Amniotic stem cell (primary cell): ENCODE results near the gene NR1D1.

Source experiments
- DNase-seq: peaks from one replicate; lab custom pipeline; 2025; lab: John Stamatoyannopoulos, UW

The NR1D1 gene

DNA sequence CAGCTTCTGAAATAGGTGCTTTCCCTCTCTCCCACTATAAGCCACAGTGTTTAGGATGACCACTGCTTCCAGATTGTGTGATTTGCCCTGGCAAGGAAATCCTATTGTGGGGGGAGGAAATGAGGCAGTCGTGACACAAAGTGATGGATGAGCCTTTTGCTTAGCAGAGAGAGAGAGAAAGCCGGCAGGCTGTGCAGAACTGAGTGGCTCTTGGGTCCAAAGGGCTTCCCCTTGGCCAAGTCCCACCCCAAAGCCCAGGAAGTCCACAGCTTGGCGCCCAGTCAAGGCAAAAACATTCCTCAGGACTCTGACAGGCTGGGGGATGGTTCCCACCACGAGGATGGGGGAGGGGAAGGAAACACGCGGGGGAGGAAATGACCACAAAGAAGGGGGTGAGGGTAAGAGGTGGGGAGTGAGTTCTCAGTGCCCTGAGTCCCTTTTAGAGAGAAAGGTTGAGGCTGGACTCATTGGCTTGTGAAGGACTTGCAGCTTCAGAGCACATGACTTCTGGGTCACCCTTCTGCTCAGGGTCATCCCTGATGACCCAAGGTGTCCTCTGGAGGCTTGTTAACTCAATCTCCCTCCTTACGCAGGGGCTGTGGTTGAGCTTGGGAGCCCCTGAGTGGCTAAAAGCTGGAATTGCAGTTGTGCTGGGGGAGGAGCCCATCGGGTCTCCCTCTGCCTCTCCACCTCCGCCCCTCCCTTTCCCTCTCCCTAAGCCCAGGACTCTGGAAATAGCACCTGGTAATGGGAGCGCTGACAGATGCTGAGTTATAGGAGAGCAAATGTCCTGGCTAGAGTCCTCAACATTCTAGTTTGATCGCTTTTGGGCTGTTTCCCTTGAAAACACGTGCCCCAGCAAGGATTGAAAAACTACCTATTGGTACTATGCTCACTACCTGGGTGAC is 11.1 kb upstream of the NR1D1 start:
- DNase-seq: peak; percentile 75

GRCh38 chr17:40110026-40110845 is 9.8 kb upstream of the NR1D1 start:
- no peak for DNase-seq

GRCh38 chr17:40108970-40109824 is 8.8 kb upstream of the NR1D1 start:
- DNase-seq: no peak

DNA sequence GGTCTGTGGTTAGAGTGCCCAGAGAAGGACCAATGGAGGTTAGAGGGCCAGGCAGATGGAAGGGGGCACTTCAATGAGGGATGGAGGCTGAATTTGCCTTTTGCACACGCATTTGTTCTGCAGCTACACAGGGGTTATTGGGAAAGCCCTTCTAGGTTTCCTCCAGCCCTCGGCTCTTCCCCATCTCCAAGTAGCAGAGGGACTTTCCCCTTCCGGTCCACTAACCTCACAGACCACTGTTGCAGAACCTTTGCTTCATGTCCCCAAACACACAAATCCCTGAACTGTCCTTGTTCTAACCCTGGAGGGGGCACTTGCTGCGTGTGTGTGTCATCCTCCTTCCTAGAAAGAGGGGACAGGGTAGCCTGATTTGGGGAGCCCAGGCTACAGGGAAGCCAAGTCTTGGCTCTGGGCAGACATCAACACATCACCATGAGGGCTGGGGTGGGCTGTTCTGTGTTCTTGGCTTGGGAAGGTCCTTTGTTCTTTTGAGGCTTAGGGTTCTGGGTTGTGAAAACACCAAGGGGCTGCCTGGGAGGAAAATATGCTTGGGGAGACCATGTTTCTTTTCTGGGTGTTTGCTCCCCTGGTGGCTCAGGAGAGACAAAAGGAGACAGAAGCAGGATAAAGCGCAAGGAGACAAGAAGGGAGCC is 7.3 kb upstream of the NR1D1 start:
- DNase-seq: no peak

DNA sequence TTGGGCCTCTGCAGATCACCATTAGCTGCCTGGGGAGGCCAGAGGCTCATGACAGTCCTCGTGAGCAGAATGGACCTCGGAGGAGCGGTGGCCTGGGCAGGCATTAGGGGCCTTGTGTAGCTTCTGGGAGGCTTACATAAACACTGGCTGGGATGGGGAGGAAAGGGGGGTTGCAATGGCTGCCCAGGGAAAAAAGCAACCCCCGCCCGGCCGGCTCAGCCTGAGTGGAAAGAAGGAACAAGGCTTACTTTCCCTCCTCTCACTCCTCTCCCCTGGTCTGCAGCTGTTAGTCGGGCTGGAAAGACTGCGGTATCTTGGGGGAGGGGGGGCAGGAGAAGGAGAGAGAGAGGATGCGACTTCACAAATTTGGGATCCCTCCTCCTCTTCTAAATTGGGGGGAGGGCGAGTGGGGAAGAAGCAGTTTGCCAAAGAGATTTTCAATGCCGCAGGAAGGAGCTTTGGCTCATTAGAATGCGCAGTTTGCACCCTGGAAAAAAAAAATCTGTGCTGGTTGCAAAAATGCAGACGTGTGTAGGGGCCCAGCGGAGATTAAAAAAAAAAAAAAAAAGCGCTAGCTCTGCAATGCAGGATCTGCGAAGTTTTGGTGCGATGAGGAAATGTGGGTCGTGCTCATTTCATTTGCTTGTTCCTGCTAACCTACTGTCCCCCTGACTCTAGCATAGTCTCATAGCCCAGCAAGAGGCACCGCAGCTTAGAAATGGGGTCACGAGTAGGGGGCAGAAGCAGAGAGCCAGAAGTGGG is 6.6 kb upstream of the NR1D1 start:
- no peak for DNase-seq

DNA sequence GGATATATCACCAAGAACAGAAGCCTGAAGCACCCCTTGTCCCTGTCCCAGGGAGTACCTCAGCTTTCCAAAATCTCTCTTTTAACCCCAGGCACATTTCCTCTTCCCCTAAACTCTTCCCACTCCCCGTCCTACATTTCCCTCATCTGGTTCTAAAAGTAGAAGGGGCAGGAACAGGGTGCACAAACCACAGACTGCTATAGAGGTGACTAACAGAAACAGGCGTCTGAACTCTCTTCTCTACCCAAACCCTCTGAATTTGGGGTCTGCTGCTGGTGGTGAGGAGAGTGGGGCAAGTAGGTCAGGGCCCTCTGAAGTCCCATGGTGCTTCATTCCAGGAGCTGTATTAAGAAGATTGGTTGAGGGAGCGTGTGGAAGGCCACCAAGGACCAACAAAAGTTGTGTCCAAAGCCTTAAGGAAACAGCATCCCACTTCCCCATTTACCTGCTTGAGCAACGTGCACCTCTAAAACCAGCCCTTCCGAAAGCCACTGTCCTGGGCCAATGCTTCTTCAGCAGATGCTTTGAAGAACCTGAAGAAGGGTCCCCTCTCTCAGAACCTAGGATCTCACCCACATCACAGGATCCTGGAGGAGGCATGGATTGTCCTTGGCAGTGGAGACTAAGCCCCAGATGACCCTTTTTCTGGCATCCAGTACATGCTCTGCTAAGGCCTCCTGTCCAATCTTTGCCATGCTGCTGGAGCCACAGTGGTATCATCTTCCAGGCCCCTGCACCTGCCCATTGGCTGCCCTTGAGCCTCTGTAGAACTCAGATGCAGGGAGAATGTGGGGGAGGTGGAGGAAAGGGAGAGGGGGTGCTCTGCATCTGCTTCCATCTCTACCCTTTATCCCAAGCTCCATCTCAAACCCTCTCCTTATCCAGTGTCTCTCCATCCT is 5.7 kb upstream of the NR1D1 start:
- DNase-seq: no peak

GRCh38 chr17:40104594-40105486 is 4.5 kb upstream of the NR1D1 start:
- DNase-seq: no peak

- DNase-seq: no peak
Measured at GRCh38 chr17:40103688-40104087, 3.3 kb upstream of the NR1D1 start.

DNA sequence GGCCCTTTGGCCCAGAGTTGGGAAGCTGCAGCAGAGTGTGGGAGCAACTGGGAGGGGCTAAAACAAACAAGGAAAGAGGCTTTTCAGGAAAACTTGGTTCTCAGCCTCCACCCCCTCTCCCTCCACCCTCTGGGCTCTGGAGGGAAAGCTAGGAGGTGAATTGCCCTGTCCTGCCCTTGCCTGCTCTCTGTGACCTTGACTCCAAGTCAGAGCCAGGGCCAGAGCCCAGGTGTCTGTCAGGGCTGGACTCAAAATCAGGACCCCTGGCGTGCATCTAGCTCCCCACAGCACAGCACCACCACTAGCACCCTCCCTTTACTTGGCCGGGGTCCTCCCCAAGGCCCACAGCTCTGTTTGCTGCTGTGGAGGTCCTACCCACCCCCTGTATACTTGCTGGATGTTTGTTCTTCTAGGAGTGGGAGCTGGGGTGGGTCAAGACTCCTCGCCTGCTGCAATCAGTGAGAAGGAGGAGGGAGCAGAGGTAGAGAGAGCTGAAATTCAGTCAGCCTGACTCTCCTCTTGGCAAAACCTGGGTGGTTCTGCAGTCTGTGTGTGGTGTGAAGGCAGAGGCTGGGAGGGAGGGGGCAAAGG is 2.8 kb upstream of the NR1D1 start:
- no peak for DNase-seq

GRCh38 chr17:40101367-40102210 is 1.2 kb upstream of the NR1D1 start:
- DNase-seq: no peak

DNA sequence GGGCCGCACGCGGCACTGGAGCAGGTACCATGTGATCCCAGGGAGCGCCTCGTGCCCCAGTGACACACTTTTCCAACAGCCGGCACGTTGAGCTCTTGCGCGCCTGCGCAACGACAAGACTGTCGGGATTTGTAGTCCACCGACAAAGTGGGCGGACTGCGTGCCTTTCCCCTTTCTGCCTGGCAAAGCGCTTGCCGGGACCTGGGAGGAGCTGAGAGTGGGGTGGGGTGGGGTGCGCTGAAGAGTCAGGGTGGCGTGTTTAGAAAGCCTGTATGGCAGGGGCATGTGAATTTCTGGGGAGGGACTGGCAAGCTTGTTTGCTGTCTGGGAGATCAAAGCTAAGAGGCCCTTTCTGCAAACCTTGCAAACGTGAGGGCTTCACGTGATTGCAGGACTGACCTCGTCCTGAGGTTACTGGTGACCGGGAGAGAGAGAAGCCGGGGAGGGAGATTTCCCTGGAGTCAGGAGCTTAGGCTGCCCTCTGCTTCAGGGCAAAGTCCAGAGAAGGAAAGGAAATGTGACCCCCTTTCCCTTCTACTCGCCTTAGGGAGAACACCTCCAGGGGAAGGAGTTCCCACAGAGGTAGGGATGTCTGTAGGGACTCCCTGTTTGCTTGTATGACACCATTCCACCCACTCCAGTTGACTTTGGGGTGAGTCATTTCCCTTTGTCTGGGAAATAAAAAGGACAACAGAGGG is 429 bp upstream of the NR1D1 start:
- DNase-seq: peak; percentile 97

GRCh38 chr17:40099619-40100418 is 570 bp downstream of the NR1D1 start:
- DNase-seq: no peak

GRCh38 chr17:40098846-40099618 is 1.4 kb downstream of the NR1D1 start:
- peak; percentile 97 for DNase-seq

DNA sequence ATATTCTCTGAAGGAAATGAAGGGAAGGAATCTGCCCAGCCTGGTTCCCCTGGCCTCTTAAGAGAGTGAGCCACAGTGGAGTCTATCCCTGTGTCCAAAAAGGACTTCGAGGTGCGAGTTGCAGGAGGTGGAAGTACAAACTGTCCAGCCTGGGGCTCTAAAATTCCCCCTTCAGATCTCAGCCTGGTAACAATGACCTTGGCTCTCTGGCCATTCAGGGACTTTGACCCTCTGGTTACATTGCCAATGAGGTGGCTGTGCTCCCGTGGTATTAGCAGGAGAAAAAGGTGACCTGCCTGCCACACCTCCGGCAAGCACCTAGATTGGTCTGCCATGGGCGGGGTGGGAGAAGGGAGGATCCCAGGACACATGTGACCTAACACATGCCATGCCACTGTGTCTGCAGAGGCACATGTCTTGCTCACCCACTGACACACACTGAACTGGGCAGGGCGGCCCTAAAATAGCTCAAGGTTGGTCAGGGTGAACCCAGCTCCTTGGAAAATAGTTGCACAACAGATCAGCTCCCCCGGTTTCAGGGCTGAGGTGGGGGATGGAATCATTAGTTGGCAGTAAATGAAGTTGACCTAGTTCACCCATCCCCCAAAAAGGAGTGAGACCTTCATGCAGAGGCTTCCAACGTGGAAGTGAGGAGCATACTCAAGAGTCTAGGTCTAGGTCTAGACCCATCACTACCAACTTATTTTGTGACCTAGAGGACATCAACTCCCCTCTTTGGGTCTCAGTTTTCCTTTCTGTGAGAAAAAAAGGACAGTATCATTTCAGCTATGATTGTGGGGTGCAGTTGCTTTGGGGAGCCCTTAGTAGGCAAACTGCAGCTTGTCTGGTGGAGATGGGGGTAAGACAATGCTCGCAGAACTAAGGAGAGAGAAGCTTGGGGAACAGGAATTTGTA is 2.2 kb downstream of the NR1D1 start:
- DNase-seq: no peak
